ENCODE data around the gene ZNF76. TPM values are rescaled to one million over a fixed set of nuclear protein-coding genes. Genes with fewer than 3 reads are reported as not detected.

The ZNF76 gene
- total and polyA plus RNA-seq, 2 of the 8 experiments (the other 6 are each of a cell fraction or from before 2014, with no cell fraction given) = 17.9 to 23.9 TPM

DNA sequence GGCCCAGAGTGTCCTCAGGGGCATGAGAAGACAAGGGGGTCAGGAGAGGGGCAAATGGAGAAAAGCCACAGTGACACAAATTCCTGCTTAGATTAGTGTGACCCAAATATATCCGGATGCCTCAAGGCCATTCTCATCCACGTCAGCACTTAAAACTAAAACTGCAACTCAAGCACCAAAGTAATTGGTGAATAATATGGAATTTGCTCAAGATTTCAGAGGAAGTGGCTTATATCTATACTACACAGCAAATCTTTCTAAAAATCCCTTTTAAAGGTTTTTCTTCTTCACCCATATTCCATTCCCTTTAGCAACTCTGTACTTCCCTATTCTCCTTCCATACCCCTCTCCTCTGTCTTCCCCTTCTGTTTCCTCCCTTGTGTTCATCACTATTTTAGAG lies 53.3 kb downstream of the ZNF76 start (continued):
- TF ChIP-seq, protein P1, sequence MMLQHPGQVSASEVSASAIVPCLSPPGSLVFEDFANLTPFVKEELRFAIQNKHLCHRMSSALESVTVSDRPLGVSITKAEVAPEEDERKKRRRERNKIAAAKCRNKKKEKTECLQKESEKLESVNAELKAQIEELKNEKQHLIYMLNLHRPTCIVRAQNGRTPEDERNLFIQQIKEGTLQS (IDR thresholded peaks at IDR 0.05; ENCODE audit: insufficient read depth, low read depth, low read length) = no peak
- no peak for TF ChIP-seq SP2 (IDR thresholded peaks at IDR 0.05; ENCODE audit: low read length)
- TF ChIP-seq KDM1A (IDR thresholded peaks at IDR 0.05; ENCODE audit: borderline replicate concordance, low read length) = no peak
- TF ChIP-seq TAF1 (IDR thresholded peaks at IDR 0.05; ENCODE audit: low read depth, low read length) = no peak
